MM.1S (cell line): Measurements from ENCODE around the gene PCYOX1L.

Experiments
- DNase-seq: peaks from one replicate; pipeline ENCODE4 v3.0.0-alpha.2; 2015
- H2AFZ ChIP-seq: fragments of 300-600 bp; sonication (generic); 2 replicates; pipeline ENCODE4 v1.6.0; 2016; ENCODE audit warnings: antibody characterized with exemption, low read length
- H3F3A ChIP-seq: fragments of 300-600 bp; sonication (generic); 2 replicates; pipeline ENCODE4 v1.6.1; 2016; ENCODE audit warnings: mild to moderate bottlenecking, antibody characterized with exemption, low read length, moderate library complexity, mixed read lengths; ENCODE audit not compliant: insufficient read depth
- H3K27ac ChIP-seq: fragments of 300-600 bp; sonication (generic); 2 replicates; pipeline ENCODE4 v1.5.1; 2016; ENCODE audit warnings: mild to moderate bottlenecking, low read length
- H3K27me3 ChIP-seq: fragments of 300-600 bp; sonication (generic); replicated peaks from 2 replicates; pipeline ENCODE4 v1.6.0; 2016; ENCODE audit warnings: low read length; ENCODE audit not compliant: insufficient read depth
- H3K36me3 ChIP-seq: fragments of 300-600 bp; sonication (generic); replicated peaks from 2 replicates; pipeline ENCODE4 v1.6.1; 2016; ENCODE audit warnings: mild to moderate bottlenecking, low read length, mixed read lengths; ENCODE audit not compliant: insufficient read depth
- H3K4me1 ChIP-seq: fragments of 300-600 bp; sonication (generic); 2 replicates; pipeline ENCODE4 v1.6.1; 2016; ENCODE audit warnings: low read length, mixed read lengths
- H3K4me2 ChIP-seq: fragments of 300-600 bp; sonication (generic); 2 replicates; pipeline ENCODE4 v1.6.0; 2016; ENCODE audit warnings: low read depth, low read length
- H3K4me3 ChIP-seq: fragments of 300-600 bp; sonication (generic); 2 replicates; pipeline ENCODE4 v1.5.1; 2016; ENCODE audit warnings: low read length, mixed read lengths
- H3K79me2 ChIP-seq: fragments of 300-600 bp; sonication (generic); 2 replicates; pipeline ENCODE4 v1.6.1; 2016; ENCODE audit warnings: mixed run types, low read length, mixed read lengths
- H3K9ac ChIP-seq: fragments of 300-600 bp; sonication (generic); 2 replicates; pipeline ENCODE4 v1.6.1; 2016; ENCODE audit warnings: low read length, mixed read lengths
- H3K9me2 ChIP-seq: fragments of 300-600 bp; sonication (generic); replicated peaks from 2 replicates; pipeline ENCODE4 v1.6.1; 2016; ENCODE audit warnings: mild to moderate bottlenecking, low read length, mixed read lengths; ENCODE audit not compliant: insufficient read depth
- H3K9me3 ChIP-seq: fragments of 300-600 bp; sonication (generic); replicated peaks from 2 replicates; pipeline ENCODE4 v1.6.1; 2016; ENCODE audit warnings: mild to moderate bottlenecking, low read length, mixed read lengths; ENCODE audit not compliant: insufficient read depth
- H4K20me1 ChIP-seq: fragments of 300-600 bp; sonication (generic); 2 replicates; pipeline ENCODE4 v1.6.1; 2016; ENCODE audit warnings: mild to moderate bottlenecking, low read length, moderate library complexity, mixed read lengths; ENCODE audit not compliant: insufficient read depth
- EZH2 ChIP-seq: fragments of 300-600 bp; sonication (generic); optimal IDR thresholded peaks from 2 replicates; pipeline ENCODE3; 2017; ENCODE audit warnings: low read depth, mild to moderate bottlenecking, antibody characterized with exemption, low read length, mixed read lengths
- EZH2phosphoT487 ChIP-seq: fragments of 300-600 bp; sonication (generic); IDR thresholded peaks from 2 replicates; pipeline ENCODE4 v1.6.1; 2018; ENCODE audit warnings: antibody characterized with exemption, low read length
- TF ChIP-seq, protein P1 (sequence below): fragments of 300-600 bp; sonication (generic); IDR thresholded peaks from 2 replicates; pipeline ENCODE4 v1.5.1; 2016; ENCODE audit warnings: antibody characterized with exemption, low read length, mixed read lengths

PCYOX1L gene

DNA sequence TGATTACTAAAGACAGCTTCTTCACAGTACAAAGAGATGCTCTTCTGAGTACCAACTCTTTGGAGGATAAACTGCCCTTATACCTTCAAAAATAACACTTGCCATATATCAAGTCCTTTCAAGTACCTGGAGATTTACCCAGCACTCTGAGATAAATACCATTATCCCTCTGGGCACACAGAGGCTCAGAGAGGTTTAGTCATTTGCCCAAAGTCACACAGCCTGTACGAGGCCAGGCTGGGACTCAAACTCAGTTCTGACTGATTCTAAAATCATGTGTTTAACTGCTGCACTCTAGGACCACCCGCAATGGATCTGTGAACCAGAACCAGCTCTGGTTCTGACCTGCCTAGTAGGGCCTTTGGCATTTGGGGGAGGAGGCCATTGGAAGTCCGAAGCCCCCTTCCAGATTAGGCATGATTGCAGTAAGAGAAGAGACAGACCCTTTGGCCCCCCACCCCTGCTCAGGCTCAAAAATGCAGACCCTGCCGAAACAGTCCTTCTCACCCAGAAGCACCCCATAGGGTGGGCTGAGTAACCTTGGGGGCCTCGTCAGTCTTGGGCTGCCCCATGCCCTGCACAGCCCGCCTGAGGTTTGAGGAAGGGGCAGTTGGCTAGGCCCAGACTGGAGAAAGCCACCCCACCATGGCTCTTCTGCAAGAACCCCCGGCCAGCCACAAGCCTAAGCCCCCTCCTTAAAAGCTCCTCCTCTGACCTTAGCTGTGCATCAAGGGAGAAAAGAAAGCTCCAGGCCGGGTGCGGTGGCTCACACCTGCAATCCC is 54.1 kb downstream of the PCYOX1L start:
- no peaks in the 10 kb centered on the region for H3K27me3 ChIP-seq
- H3K4me1 ChIP-seq: no peaks in the 10 kb centered on the region
- H3K4me2 ChIP-seq: no peak overlapping the region
- H3K9me3 ChIP-seq: no peaks in the 10 kb centered on the region
- H3K9me2 ChIP-seq: no peaks in the 10 kb centered on the region
- DNase-seq: no peak
- H3K4me3 ChIP-seq: no peak overlapping the region
- H3K79me2 ChIP-seq: no peaks in the 10 kb centered on the region
- H3K27ac ChIP-seq: no peak overlapping the region
- H4K20me1 ChIP-seq: no peaks in the 10 kb centered on the region
- H2AFZ ChIP-seq: no peak overlapping the region
- H3K9ac ChIP-seq: no peak overlapping the region
- TF ChIP-seq, protein P1, sequence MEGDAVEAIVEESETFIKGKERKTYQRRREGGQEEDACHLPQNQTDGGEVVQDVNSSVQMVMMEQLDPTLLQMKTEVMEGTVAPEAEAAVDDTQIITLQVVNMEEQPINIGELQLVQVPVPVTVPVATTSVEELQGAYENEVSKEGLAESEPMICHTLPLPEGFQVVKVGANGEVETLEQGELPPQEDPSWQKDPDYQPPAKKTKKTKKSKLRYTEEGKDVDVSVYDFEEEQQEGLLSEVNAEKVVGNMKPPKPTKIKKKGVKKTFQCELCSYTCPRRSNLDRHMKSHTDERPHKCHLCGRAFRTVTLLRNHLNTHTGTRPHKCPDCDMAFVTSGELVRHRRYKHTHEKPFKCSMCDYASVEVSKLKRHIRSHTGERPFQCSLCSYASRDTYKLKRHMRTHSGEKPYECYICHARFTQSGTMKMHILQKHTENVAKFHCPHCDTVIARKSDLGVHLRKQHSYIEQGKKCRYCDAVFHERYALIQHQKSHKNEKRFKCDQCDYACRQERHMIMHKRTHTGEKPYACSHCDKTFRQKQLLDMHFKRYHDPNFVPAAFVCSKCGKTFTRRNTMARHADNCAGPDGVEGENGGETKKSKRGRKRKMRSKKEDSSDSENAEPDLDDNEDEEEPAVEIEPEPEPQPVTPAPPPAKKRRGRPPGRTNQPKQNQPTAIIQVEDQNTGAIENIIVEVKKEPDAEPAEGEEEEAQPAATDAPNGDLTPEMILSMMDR: no peak
- TF ChIP-seq EZH2 (no peak), EZH2phosphoT487 (no peak)
- no peaks in the 10 kb centered on the region for H3F3A ChIP-seq
- H3K36me3 ChIP-seq: no peaks in the 10 kb centered on the region

DNA sequence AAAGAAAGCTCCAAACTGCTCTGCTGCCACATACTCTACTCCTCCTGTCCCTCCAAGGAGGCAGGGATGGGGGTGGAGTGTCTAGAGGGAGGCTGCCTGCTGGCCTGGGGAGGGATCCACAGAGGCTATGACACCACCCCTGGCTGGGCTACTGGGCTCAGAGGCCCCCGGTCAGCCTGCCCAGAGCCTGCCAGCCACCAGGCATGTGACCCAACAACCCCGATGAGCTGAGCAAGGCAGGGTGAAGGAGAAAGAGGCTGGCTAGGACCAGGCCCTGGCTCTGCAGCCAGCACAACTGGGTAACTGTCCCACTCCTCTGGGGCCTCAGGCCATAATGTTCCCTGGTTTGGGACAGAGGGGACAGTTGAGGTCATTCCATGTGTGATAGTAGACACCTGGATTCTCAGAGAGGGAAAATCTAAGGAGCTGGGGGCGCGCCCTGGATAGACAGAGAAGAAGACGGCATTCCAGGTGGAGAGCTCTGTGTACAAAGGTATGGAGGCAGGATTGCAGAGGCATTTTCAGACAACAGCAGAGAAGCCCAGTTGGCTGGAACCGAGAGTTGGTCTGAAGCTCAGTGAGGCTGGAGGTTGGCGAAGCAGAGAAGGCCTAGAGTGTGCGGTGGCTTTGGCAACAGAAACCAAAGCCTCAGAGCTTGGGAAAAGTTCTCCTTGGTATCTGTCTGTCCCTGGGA is 55.1 kb downstream of the PCYOX1L start:
- no peaks in the 10 kb centered on the region for H3K36me3 ChIP-seq
- H3K4me2 ChIP-seq: no peak overlapping the region
- no peaks in the 10 kb centered on the region for H3K79me2 ChIP-seq
- TF ChIP-seq EZH2 (no peak), EZH2phosphoT487 (no peak)
- TF ChIP-seq, protein P1: no peak
- no peak for DNase-seq
- H3K27ac ChIP-seq: no peak overlapping the region
- H3F3A ChIP-seq: no peaks in the 10 kb centered on the region
- H2AFZ ChIP-seq: no peak overlapping the region
- no peaks in the 10 kb centered on the region for H3K9me2 ChIP-seq
- no peak overlapping the region for H3K4me3 ChIP-seq
- no peaks in the 10 kb centered on the region for H3K4me1 ChIP-seq
- H4K20me1 ChIP-seq: no peaks in the 10 kb centered on the region
- H3K27me3 ChIP-seq: no peaks in the 10 kb centered on the region
- H3K9me3 ChIP-seq: no peaks in the 10 kb centered on the region
- H3K9ac ChIP-seq: no peak overlapping the region

DNA sequence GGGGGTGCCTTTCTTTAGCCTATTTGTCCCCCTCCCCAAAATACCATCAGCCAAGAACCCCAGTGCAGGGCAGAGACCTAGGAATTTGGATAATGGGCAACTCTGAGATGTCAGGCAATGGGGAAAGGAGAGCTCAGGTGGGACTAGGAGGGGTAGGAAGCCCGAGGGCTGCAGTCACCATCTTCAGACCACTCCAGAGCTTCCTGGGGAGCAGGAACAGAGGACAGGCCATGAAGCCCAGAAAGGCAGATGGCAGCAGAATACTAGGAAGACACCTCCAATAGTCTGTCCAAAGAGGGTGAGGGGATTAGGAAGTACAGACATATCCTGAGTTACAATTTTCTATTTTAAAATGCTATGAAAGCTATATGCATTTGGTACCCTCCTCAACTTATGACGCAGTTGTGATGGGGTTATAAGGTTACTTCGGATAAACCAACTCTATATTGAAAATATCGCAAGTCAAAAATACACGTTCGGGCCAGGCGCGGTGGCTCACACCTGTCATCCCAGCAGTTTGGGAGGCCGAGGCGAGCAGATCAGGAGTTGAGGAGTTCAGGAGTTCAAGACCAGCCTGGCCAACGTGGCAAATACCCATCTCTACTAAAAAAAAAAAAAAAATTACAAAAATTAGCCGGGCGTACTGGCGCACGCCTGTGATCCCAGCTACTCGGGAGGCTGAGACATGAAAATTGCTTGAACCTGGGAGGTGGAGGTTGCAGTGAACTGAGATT is 55.8 kb downstream of the PCYOX1L start:
- no peaks in the 10 kb centered on the region for H3K9me3 ChIP-seq
- H3K9me2 ChIP-seq: no peaks in the 10 kb centered on the region
- H3K4me2 ChIP-seq: no peak overlapping the region
- no peak overlapping the region for H3K4me3 ChIP-seq
- H3K27me3 ChIP-seq: no peaks in the 10 kb centered on the region
- H3K4me1 ChIP-seq: no peaks in the 10 kb centered on the region
- no peaks in the 10 kb centered on the region for H3K36me3 ChIP-seq
- no peaks in the 10 kb centered on the region for H4K20me1 ChIP-seq
- no peak overlapping the region for H3K9ac ChIP-seq
- no peak overlapping the region for H2AFZ ChIP-seq
- H3K27ac ChIP-seq: no peak overlapping the region
- no peaks in the 10 kb centered on the region for H3F3A ChIP-seq
- DNase-seq: no peak
- no peaks in the 10 kb centered on the region for H3K79me2 ChIP-seq
- TF ChIP-seq, protein P1: no peak
- TF ChIP-seq EZH2phosphoT487 (no peak), EZH2 (no peak)
